ENCODE results near the gene LRRTM4. TPM values are rescaled to one million over a fixed set of nuclear protein-coding genes. Genes with fewer than 3 reads are reported as not detected.
"Not testable (repeated sequence)": the region's sequence is repeated elsewhere in the genome, so short reads cannot be mapped to it uniquely, and the experiment has no call there.

LRRTM4 gene
- total RNA-seq, 1 donor from 2014 or later: 4.6 TPM

- no peak for DNase-seq (ENCODE audit: low spot score)
Measured at GRCh38 chr2:77086478-77086877, 435.7 kb downstream of the LRRTM4 start.

GRCh38 chr2:77086051-77086450, 436.1 kb downstream of the LRRTM4 start:
- DNase-seq (ENCODE audit: low spot score): no peak

- no peak for DNase-seq (ENCODE audit: low spot score)
Measured at GRCh38 chr2:77085561-77085960, 436.6 kb downstream of the LRRTM4 start.

GRCh38 chr2:77081597-77081996, 440.6 kb downstream of the LRRTM4 start:
- no peak for DNase-seq (ENCODE audit: low spot score)

- DNase-seq (ENCODE audit: low spot score): no peak
Measured at GRCh38 chr2:77064324-77064723, 457.9 kb downstream of the LRRTM4 start.

- DNase-seq (ENCODE audit: low spot score): peak; percentile 5
Measured at GRCh38 chr2:77054938-77055337, 467.2 kb downstream of the LRRTM4 start.

- DNase-seq (ENCODE audit: low spot score): no peak
Measured at GRCh38 chr2:77046339-77046738, 475.8 kb downstream of the LRRTM4 start.

GRCh38 chr2:77045456-77045855, 476.7 kb downstream of the LRRTM4 start:
- DNase-seq (ENCODE audit: low spot score): not testable (repeated sequence)

- DNase-seq (ENCODE audit: low spot score): no peak
Measured at GRCh38 chr2:77034445-77034844, 487.7 kb downstream of the LRRTM4 start.

- not testable (repeated sequence) for DNase-seq (ENCODE audit: low spot score)
Measured at GRCh38 chr2:77029237-77029636, 492.9 kb downstream of the LRRTM4 start.

GRCh38 chr2:77028032-77028600, 494.1 kb downstream of the LRRTM4 start:
- DNase-seq (ENCODE audit: low spot score): no peak

GRCh38 chr2:77025714-77026113, 496.5 kb downstream of the LRRTM4 start:
- no peak for DNase-seq (ENCODE audit: low spot score)

GRCh38 chr2:77021161-77021560, 501.0 kb downstream of the LRRTM4 start:
- DNase-seq (ENCODE audit: low spot score): no peak

- no peak for DNase-seq (ENCODE audit: low spot score)
Measured at GRCh38 chr2:77018219-77018618, 504.0 kb downstream of the LRRTM4 start.

GRCh38 chr2:77017355-77017745, 504.8 kb downstream of the LRRTM4 start:
- DNase-seq (ENCODE audit: low spot score): no peak

GRCh38 chr2:77016443-77017354, 505.5 kb downstream of the LRRTM4 start:
- DNase-seq (ENCODE audit: low spot score): no peak

- no peak for DNase-seq (ENCODE audit: low spot score)
Measured at GRCh38 chr2:77013953-77014352, 508.2 kb downstream of the LRRTM4 start.

- DNase-seq (ENCODE audit: low spot score): no peak
Measured at GRCh38 chr2:77013457-77013856, 508.7 kb downstream of the LRRTM4 start.

- no peak for DNase-seq (ENCODE audit: low spot score)
Measured at GRCh38 chr2:77009307-77009706, 512.9 kb downstream of the LRRTM4 start.

- no peak for DNase-seq (ENCODE audit: low spot score)
Measured at GRCh38 chr2:77008853-77009252, 513.3 kb downstream of the LRRTM4 start.

- DNase-seq (ENCODE audit: low spot score): no peak
Measured at GRCh38 chr2:77007686-77008085, 514.5 kb downstream of the LRRTM4 start.

- no peak for DNase-seq (ENCODE audit: low spot score)
Measured at GRCh38 chr2:77005522-77005921, 516.7 kb downstream of the LRRTM4 start.

GRCh38 chr2:77001895-77002294, 520.3 kb downstream of the LRRTM4 start:
- DNase-seq (ENCODE audit: low spot score): no peak

All from umbilical cord (tissue), 2 donors.